Measurements from ENCODE around the gene ST3GAL3.
"Not testable (repeated sequence)": the region's sequence is repeated elsewhere in the genome, so short reads cannot be mapped to it uniquely, and the experiment has no call there.

Gene ST3GAL3

DNA sequence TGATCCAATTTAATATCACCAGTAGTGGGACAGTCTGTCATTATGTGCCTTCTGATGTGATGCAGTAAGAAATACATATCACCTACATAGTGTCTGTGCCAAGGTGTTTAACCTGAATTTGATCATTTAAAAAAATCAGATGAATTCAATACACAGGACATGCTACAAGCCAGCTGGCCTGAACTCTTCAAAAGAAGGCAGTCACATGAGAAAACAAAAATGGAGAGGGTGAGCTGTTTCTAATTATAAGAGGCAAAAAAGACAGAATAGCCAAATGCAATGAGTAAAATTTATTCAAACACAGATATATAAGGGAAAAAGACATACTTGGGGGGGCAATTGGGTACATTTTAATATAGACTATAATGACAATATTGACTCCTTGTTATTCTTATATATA is 66.5 kb downstream of the ST3GAL3 start:
- no peak for DNase-seq
- Histone ChIP-seq H3K9me3 (no peaks in the 10 kb centered on the region), H3K4me1 (no peaks in the 10 kb centered on the region), H3K36me3 (no peaks in the 10 kb centered on the region), H3K27me3 (no peaks in the 10 kb centered on the region), H3K4me3 (ENCODE audit: low read depth, low read length) (no peak overlapping the region)
- TF ChIP-seq, protein P1, sequence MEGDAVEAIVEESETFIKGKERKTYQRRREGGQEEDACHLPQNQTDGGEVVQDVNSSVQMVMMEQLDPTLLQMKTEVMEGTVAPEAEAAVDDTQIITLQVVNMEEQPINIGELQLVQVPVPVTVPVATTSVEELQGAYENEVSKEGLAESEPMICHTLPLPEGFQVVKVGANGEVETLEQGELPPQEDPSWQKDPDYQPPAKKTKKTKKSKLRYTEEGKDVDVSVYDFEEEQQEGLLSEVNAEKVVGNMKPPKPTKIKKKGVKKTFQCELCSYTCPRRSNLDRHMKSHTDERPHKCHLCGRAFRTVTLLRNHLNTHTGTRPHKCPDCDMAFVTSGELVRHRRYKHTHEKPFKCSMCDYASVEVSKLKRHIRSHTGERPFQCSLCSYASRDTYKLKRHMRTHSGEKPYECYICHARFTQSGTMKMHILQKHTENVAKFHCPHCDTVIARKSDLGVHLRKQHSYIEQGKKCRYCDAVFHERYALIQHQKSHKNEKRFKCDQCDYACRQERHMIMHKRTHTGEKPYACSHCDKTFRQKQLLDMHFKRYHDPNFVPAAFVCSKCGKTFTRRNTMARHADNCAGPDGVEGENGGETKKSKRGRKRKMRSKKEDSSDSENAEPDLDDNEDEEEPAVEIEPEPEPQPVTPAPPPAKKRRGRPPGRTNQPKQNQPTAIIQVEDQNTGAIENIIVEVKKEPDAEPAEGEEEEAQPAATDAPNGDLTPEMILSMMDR (IDR thresholded peaks at IDR 0.05; ENCODE audit: low read depth, low read length): no peak

DNA sequence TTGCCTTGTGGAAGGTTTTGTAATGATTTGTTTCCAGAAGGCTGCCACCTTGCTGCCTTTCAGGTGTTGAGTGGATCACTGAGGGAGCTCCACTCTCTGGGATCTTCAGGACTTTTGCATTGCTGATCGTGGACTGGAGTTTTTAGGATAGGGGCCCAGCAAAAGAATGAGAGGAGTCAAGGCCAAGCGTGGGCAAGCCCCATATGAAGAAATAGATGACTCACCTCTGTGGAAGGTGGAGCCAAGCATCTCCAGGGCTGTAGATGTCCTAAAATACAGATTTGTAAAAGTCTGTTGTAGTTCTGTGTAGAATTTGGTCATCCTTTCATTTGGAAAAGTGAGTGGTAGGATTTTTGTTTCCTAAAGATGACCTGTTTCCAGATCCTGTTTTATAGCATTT is 67.0 kb downstream of the ST3GAL3 start:
- TF ChIP-seq, protein P1 (IDR thresholded peaks at IDR 0.05; ENCODE audit: low read depth, low read length): no peak
- no peak for DNase-seq
- Histone ChIP-seq H3K27me3 (no peaks in the 10 kb centered on the region), H3K36me3 (no peaks in the 10 kb centered on the region), H3K9me3 (no peaks in the 10 kb centered on the region), H3K4me3 (ENCODE audit: low read depth, low read length) (no peak overlapping the region), H3K4me1 (no peaks in the 10 kb centered on the region)

DNA sequence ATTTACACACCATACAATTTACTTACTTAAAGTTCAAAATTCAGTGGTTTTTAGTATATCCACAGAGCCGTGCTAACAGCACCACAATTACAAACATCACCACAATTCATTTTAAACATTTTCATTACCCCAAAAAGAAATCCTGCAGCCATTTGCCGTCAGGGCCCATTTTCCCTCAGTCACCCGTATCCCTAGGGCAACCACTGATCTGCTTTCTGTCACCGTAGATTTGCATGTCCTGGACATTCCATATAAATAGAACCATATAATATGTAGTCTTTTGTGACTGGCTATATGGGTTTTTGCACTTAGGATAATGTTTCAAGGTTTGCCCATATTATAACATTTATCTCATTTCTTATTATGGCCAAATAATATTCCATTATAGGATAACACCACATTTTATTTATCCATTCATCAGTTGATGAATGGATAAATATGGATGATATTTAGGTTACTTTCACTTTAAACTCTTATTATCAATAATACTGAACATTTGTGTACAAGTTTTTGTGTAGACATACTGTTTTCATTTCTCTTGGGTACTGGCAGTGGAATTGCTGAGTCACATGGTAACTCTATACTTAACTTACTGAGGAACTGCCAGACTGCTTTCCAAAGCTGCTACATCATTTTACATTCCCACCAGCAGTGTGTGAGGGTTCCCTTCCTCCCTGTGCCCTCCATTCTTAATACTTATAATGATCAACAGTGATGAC is 68.9 kb downstream of the ST3GAL3 start:
- H3K4me1 ChIP-seq: no peaks in the 10 kb centered on the region
- no peak overlapping the region for H3K4me3 ChIP-seq (ENCODE audit: low read depth, low read length)
- TF ChIP-seq, protein P1 (IDR thresholded peaks at IDR 0.05; ENCODE audit: low read depth, low read length): no peak
- H3K27me3 ChIP-seq: no peaks in the 10 kb centered on the region
- DNase-seq: no peak
- H3K9me3 ChIP-seq: no peaks in the 10 kb centered on the region
- no peaks in the 10 kb centered on the region for H3K36me3 ChIP-seq

DNA sequence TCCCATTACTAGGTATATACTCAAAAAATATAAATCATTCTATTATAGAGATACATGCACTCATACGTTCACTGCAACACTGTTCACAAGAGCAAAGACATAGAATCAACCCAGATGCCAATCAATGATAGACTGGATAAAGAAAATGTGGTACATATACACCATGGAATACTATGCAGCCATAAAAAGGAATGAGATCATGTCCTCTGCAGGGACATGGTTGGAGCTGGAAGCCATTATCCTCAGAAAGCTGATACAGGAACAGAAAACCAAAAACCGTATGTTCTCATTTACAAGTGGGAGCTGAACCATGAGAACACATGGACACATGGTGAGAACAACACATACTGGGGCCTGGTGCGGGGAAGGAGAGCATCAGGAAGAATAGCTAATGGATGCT is 70.6 kb downstream of the ST3GAL3 start:
- DNase-seq; H3K9me3 ChIP-seq; H3K4me3 ChIP-seq (ENCODE audit: low read depth, low read length); H3K36me3 ChIP-seq; H3K27me3 ChIP-seq; H3K4me1 ChIP-seq: not testable (repeated sequence)

DNA sequence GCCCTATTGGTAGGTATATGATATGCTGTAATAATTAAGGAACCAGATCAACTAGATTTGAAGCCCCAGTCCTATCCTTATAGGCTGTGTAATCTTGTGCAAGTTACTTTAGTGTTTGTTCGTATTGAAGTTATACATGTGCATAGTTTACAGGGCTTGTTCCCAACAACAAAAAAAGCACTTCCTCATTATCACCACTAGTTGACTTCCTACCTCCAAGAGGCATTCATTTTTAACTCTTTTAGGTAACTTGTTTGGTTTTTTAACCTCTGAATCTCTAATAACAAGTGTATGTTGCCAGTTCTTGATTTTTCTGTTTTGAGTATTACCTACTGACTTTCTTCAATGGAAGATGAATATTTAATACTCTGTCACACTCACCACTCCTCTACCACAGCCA is 71.9 kb downstream of the ST3GAL3 start:
- TF ChIP-seq, protein P1 (IDR thresholded peaks at IDR 0.05; ENCODE audit: low read depth, low read length): peak; percentile 11; the same call in 1 of the 2 replicates
- Histone ChIP-seq H3K9me3 (no peaks in the 10 kb centered on the region), H3K36me3 (no peaks in the 10 kb centered on the region), H3K4me3 (ENCODE audit: low read depth, low read length) (no peak overlapping the region), H3K4me1 (no peaks in the 10 kb centered on the region), H3K27me3 (no peaks in the 10 kb centered on the region)
- no peak for DNase-seq

DNA sequence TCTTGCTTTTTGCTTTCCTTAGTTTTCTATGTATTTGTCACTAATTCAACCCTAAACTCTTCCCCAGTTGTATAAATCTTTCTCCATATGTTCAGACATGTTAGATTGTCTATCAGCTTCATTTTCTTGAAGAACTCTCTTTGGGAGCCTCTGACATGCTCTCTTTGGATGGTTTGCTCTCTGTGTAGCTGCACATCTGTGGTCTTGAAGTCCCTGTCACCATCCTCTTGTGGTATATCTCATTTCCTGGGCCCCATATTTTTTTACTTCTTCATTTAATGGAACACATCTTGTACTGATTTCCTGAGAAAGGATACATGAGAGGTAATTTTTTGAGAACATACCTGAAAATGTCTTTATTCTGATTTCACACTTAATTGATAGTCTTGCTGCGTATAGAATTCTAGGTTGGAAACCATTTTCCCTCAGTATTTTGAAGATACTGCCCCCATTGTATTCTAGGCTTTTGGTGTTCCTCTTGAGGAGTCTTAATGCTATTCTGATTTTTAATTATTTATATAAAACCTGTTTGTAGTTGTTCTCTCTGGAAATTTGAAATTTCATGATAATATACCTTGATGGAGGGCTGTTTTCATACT is 72.6 kb downstream of the ST3GAL3 start:
- DNase-seq: no peak
- H3K36me3 ChIP-seq: no peaks in the 10 kb centered on the region
- TF ChIP-seq, protein P1 (IDR thresholded peaks at IDR 0.05; ENCODE audit: low read depth, low read length): no peak
- H3K4me3 ChIP-seq (ENCODE audit: low read depth, low read length): no peak overlapping the region
- no peaks in the 10 kb centered on the region for H3K9me3 ChIP-seq
- H3K4me1 ChIP-seq: no peaks in the 10 kb centered on the region
- H3K27me3 ChIP-seq: no peaks in the 10 kb centered on the region

Data from BE2C (cell line).